Measurements from ENCODE around the gene FCN3. TPM values are rescaled to one million over a fixed set of nuclear protein-coding genes. Genes with fewer than 3 reads are reported as not detected.

Gene FCN3
- total and polyA plus RNA-seq, 9 of the 15 experiments (the other 6 are each of a cell fraction or from before 2014, with no cell fraction given), result 0.49 TPM; not detected in 8

GRCh38 chr1:27349784-27350662, 24.6 kb downstream of the FCN3 start (continued):
- TF ChIP-seq ZNF431 (CRISPR knock-in tag; IDR thresholded peaks at IDR 0.05) (peak; percentile 35; the same call in 1 of the 2 replicates), BHLHE40 (IDR thresholded peaks at IDR 0.05; ENCODE audit: low read length) (0 out of 2 replicates have a peak, but pooled peaks have one; percentile 8), PHF8 (IDR thresholded peaks at IDR 0.05; ENCODE audit: borderline replicate concordance, low read length) (peak; percentile 9; the same call in 1 of the 2 replicates), EGR1 (conservative IDR thresholded peaks at IDR 0.05) (0 out of 2 replicates have a peak, but pooled peaks have one; percentile 2), PKNOX1 (IDR thresholded peaks at IDR 0.05) (peak; percentile 89), KAT7 (CRISPR knock-in tag; IDR thresholded peaks at IDR 0.05; ENCODE audit: borderline replicate concordance) (no peak), DACH1 (IDR thresholded peaks at IDR 0.05; ENCODE audit: partially characterized antibody) (peak; percentile 31), ZC3H4 (CRISPR knock-in tag; IDR thresholded peaks at IDR 0.05; ENCODE audit: borderline replicate concordance) (0 out of 2 replicates have a peak, but pooled peaks have one; percentile 50)
- TF ChIP-seq, protein P1, sequence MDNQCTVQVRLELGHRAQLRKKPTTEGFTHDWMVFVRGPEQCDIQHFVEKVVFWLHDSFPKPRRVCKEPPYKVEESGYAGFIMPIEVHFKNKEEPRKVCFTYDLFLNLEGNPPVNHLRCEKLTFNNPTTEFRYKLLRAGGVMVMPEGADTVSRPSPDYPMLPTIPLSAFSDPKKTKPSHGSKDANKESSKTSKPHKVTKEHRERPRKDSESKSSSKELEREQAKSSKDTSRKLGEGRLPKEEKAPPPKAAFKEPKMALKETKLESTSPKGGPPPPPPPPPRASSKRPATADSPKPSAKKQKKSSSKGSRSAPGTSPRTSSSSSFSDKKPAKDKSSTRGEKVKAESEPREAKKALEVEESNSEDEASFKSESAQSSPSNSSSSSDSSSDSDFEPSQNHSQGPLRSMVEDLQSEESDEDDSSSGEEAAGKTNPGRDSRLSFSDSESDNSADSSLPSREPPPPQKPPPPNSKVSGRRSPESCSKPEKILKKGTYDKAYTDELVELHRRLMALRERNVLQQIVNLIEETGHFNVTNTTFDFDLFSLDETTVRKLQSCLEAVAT (IDR thresholded peaks at IDR 0.05), result 0 out of 4 replicates have a peak, but pooled peaks of 1 of the 2 experiments have one; percentile 41
- TF ChIP-seq, protein P2, sequence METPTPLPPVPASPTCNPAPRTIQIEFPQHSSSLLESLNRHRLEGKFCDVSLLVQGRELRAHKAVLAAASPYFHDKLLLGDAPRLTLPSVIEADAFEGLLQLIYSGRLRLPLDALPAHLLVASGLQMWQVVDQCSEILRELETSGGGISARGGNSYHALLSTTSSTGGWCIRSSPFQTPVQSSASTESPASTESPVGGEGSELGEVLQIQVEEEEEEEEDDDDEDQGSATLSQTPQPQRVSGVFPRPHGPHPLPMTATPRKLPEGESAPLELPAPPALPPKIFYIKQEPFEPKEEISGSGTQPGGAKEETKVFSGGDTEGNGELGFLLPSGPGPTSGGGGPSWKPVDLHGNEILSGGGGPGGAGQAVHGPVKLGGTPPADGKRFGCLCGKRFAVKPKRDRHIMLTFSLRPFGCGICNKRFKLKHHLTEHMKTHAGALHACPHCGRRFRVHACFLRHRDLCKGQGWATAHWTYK (CRISPR knock-in tag; IDR thresholded peaks at IDR 0.05), result no peak
- TF ChIP-seq, protein P3, sequence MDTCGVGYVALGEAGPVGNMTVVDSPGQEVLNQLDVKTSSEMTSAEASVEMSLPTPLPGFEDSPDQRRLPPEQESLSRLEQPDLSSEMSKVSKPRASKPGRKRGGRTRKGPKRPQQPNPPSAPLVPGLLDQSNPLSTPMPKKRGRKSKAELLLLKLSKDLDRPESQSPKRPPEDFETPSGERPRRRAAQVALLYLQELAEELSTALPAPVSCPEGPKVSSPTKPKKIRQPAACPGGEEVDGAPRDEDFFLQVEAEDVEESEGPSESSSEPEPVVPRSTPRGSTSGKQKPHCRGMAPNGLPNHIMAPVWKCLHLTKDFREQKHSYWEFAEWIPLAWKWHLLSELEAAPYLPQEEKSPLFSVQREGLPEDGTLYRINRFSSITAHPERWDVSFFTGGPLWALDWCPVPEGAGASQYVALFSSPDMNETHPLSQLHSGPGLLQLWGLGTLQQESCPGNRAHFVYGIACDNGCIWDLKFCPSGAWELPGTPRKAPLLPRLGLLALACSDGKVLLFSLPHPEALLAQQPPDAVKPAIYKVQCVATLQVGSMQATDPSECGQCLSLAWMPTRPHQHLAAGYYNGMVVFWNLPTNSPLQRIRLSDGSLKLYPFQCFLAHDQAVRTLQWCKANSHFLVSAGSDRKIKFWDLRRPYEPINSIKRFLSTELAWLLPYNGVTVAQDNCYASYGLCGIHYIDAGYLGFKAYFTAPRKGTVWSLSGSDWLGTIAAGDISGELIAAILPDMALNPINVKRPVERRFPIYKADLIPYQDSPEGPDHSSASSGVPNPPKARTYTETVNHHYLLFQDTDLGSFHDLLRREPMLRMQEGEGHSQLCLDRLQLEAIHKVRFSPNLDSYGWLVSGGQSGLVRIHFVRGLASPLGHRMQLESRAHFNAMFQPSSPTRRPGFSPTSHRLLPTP (IDR thresholded peaks at IDR 0.05; ENCODE audit: borderline replicate concordance, extremely low read depth, insufficient read length), result no peak
